ENCODE results near the gene HOXA13.

HOXA13 gene

DNA sequence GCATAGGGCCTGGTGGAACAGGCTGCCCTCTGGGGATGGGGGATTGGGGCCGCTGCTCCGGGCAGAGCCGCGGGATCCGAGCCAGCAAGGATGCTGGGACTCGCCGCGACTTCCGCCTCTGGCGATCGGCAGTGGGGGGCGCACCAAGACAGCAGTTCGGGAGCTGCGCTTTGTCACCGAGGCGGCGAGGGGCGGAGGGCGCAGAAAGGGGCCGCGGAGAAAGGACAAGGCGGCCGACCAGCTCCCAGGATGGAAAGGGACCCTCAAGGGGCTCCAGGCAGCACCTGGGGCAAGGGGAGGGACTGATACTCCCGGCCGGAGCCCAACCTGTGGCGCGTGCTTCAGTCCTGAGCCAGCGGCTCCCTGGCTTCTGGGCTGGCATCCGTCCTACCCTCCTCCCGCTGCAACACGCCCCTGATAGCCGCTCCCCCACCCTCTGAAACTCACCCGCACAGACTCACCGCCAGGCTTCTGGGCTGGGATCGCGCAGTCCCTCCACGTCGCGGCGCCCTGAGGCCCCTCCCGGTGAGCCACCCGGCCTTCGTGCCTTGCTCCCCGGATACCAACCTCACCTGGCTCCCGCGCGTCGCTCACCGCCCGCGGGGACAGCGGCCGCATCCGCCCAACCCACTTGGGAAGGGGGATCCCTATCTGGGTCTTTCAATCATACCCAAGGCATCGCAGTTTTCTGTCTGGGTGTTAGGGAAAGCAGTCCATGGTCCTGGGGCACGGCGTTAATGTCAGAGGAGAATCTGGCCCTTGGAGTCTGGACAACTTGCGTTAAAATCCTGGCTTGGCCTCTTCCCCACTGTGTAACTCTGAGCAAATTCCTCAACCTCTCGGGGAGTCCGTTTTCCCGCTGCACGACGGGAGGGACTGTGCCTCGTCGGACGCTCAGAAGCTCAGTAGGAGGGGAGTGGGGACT is 35.8 kb upstream of the HOXA13 start:
- DNase-seq, result no peak

DNA sequence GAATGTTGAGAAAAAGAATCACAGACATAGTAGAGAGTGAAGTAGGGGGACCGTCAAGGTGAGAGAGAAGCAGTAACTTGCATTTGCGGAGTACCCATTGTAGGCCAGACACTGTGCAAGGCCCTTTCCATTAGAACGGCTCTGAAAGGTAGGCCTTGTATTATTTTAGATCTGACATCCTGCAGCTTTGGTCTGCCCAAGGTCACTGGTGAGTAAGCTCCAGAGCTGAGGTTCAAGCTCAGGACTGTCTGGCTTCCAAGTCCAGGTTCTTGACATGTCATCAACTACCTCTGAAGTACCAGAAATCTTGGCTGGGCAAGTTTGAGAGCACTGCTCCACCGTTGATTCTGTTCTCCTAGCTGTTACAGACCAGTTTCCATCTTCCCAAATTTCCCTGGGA is 29.6 kb upstream of the HOXA13 start:
- DNase-seq, result no peak

DNA sequence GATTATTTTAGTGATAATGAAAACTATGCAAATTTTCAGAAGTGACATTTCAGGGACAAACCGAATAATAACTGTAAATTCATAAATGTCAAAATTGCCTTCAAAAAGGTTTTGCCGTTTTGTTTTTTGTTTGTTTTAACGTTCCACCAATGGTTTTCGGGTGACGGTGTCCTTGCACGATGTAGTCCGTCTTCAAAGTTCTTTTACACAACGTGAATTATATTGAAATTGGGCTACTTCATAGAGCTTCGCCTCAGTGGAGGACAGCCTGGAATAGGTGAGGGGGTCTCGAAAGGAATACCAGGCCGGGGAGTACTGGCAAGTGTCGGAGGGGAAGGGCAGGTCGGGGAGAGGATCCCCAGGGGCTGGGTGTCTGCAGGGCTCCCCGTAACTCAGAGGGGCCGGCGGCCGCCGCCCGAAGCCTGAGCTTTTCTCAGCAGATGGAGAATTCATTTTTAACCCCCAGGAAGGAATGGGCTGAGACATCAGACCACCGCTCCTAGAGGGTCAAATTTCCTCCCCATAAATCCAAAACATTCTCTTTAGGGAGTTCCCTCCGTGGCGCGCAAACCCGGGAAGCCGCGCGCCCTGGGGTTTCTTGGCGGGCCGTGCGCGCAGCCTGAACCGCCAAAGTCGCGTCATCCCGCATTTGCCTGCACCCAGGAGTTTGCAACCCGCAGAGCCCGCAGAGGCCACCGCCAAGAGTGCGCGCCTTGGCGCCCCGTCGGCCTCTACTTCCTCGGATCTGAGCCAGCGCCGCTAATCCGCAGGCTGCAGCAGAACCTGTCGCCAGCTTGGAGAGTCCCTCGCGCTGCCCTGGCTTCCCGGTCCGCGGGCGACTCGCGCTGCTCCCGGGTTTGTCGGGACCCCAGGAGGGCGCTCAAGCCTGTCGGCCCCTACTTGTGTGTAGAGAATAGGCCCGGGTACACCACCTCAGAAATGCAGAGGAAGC is 25.4 kb upstream of the HOXA13 start:
- no peak for DNase-seq

DNA sequence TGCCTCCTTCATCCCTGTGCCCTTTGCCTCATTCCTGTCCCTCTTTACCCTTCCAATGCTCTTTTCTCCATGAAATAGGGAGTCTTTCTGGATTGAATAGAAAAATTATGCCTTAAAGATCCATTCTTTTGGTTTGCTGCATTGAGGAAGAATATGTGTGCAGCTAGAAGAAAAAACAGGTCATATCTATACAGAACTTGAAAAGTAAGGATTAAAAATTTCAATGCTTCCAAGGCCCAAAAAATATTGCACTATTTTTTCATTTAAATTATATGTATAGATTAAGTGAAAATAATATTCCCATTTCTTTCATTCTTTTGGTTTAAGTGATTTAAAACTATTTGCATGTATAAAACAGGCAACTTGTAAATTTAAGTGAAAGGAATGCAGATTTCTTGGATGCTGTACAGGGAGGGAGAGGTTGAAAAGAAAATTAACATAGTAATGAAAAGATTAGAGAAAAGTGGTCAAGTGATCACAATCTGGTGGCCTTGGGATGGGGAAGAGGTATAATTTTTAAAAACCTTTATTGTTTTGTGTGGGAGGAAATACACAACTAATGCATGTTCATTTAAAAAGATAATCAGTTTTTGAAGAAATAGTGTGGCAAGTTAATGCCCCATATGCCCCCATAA is 24.2 kb upstream of the HOXA13 start:
- no peak for DNase-seq

DNA sequence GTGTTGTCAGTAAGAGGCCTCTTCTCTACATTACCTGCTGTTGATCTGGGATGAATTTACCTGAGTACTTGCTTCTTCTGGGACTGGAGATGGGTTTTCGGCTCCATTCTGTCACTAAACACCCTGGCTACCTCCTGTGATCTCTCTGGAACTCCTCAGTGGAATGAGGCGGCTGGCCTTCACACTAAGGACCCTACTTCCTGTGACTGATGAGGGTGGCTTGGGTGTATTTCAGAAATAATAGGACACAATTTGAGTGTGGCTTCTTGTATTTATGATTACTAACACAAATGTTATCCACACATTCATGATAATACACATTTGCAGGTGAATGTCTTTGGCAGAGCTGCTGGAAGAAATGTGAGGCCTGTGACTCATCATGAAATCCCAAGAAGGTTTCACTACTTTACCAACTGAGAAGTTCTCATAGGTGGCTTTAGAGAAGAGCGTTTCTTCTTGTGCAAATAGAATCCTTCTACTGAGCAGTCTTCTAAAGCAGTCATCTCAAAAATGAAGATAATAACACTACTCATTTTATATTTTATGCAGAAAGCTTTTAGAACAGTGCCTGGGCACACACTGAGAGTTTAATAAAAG is 21.4 kb upstream of the HOXA13 start:
- no peak for DNase-seq

DNA sequence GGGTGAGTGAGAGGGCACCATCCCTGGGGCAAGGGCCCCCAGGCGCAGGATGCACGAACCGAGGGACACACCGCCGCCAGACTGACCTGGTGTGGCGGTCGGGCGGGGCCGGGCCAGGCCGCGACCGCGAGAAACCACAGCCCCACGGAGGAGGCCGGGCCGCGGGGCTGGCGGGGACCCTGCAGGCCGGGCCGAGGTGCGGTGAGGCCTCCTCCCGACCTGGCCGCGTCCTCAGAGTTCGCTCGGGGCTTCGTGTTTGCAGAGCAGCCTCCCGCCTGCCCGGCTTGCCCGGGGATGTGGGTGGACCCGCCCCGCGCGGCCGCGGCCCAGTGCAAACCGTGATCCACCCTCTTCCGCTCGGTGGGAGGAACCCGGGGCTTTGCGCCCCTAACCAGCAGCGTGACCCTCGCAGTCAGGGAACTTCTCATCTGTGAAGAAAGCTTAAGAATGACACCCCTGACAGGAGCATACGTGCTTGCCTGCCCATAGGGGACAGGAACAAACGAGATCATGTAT is 20.6 kb upstream of the HOXA13 start:
- DNase-seq, result no peak

DNA sequence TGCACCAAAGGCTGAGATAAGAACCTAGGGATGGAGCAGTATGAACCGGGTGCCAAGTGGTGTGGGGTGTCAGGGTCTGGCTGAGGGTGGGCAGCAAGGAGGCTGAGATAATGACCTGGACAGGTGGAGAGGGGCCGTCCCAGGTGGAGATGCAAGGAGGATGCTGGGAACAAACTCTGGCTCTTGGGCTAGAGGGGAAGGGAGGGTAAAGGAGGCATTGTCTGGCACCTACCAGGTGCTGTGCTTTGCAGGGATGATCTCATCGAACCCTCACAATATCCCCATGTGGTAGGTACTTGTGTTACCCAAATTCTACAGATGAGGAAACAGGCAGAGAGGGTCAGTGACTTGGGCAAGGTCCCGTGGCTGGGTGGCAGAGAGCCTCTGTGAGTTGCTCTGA is 19.9 kb upstream of the HOXA13 start:
- no peak for DNase-seq

DNA sequence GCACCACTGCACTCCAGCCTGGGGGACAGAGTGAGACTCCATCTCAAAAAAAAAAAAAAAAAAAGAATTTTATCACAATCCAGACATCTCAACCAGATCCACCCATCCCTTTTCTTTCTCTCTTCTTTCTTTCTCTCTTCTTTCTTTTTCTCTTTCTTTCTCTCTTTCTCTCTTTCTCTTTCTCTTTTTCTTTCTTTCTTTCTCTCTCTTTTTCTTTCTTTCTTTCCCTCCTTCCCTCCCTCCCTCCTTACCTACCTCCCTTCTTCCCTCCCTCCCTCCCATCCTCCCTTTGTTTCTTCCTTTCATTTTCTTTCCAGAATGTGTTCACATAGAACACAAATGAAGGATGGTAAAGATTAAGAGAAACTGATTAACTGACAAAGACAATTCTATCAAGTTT is 18.1 kb upstream of the HOXA13 start:
- DNase-seq, result no peak

DNA sequence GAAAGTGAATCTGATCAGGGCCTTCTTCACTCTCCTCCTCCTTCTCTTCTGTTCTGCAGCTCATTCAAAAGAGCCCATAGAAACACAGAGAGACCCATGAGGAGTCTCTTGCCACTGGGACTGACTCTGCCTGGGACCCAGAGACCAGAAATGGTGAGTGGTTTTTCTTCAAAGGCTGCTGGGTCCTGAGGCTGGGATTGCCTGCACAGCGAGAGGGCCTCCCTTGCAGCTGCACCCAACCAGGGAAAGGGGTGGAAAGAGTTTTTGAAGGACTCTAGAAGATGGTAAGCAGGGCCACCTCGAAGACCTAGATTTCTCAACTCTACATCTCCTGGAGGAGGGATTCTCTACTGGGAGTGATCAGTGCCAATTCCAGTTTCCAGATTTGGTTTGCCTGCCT is 15.5 kb upstream of the HOXA13 start:
- no peak for DNase-seq

DNA sequence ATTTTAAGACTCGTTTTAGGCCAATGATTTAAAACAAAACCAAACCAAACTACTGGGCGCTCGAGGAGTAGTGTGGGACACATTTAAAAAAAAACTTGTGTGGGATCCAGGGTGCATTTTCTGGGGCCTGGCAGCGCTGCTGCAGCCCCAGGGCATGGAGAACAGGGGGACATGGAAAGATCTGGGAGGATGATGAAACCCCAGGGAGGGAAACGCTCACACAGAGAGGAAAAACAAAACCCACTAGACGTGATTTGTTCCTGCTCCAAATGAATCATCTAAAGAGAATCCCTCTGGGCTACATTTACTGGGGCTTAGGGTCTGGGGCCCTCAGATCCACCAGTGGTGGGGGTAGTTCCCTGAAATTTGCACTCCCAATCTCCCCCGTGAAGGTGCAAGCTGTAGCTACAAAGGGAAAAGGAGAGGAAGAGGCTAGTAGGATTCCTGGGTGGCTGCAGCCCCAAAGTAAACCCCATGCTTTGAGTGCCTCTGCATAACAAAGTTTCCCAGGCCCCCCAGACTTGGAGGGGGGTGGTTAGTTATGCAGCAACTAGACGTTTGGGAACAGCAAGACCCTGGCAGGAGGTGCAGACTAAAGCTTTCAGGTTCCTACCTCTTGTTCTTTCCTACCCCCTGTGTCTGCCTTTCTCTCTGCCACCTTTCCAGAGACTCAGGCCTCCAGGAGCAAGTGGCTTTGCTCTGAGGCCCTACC is 14.5 kb upstream of the HOXA13 start:
- no peak for DNase-seq

DNA sequence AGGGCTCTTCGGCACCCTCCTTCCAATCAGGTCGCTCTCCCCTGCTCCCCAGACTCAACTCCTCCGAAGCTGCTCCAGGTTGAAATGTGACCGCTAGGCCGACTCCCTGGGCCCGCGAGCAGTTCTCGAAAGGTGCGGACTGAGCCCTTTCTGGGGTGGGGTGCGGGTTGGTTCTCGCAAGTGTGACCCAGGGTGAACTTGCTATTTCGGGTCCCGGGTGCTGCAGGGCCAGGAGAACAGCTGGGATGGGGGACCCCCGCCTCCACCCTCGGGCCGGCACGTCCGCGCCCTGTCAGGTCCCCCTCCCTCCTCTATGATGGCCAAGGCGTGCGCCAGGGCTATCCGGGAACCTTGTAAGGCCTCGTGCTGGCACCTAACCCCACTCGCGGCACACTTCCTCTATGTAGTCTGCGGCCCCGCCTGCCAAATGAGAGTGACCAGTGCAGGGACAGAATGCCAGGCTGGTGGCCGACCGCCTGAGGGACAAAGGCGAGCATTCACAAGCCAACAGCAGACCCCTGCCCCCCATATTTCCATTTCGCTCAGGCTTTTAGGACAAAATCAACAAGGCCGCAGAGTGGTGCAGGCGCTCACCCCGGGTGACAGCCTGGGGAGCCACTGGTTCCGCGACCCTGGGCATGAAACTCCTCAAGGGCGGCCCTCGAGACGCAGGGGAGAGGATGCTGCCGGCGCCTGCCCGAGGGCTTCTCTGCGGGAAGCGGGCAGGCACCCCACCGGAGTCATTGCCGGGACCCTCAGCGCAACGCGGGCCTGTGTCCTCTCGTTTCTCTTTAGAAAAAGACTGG is 13.7 kb upstream of the HOXA13 start:
- no peak for DNase-seq

DNA sequence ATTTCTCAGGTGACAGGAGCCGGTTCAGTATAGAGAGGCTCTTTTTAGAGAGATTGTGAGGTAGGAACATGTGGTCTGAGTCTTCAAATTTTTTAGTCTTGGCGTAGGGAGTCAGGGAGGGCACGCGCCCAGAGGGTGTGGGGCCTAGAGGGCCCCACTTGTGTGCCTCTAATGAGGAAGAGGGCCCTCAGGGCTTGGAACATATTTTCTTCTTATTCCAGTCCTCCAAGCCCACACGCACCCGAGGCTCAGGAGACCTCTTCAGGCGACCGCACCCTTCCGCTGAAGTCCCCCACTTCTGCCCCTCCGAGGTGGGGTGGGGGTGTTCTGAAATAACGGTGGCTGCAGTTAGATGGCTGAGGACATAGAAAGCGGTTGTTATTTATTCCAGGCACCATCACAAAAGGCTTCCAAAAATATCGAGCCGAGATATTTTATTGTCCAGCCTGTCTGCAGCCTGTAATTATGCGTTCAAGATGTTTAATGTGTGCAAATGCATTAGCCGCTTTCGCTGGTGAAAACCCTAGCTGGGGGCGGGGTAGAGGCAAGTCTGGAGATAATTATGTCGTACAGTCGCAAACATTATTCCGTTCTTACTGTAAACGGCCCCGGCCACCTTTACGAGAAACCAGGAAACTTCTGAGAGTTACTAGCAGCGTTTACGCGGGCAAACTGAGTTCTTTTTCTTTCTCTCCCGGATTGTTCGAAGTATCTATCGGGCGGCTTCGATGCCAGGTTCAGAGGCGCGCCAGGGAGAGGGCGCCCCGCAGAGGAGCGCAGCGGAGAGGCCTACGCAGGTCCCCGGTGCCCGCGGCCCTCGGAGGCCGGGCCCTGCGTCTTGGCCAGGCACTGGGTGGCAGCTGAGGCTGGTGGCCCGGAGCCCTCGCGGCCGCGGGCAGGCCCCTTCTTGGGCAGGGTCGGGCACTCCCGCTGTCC is 12.9 kb upstream of the HOXA13 start:
- DNase-seq, result no peak

DNA sequence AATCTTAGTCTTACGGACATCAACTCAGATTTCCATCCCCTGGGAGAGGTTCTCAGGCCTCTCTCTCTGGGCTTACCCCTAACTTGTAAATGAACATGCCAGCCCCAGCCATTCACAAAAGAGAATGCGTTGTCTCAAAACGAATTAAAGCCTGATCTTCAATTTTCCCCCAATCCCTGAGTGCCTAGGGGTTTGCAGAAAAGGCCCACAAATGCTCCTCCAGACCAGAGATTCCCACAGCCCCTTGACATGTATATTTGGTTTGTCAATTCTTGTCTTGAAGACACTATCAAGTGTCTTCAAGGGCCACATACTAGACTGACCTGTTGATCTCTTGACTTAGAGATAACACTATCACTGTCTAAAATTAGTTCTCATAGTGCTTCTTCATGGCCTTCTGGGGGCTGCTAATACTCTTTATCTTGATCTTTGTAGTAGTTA is 11.9 kb upstream of the HOXA13 start:
- no peak for DNase-seq

DNA sequence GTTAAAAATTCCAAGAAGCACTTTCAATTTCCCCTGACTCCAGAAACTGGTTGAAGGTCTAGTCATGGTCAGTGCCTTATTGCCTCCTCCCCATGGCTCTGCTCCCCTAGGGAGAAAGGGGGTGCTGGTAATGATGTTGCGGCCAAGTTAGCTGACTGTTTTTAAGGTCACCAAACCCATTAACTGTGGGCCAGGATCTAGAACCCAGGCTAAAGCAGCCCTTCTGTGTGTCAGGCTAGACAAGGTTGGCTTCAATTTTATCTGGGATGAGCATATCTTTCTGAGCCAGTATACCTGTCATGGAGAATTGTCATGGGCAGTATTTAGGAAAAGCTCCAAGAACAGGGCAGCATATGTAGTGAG is 11.2 kb upstream of the HOXA13 start:
- no peak for DNase-seq

DNA sequence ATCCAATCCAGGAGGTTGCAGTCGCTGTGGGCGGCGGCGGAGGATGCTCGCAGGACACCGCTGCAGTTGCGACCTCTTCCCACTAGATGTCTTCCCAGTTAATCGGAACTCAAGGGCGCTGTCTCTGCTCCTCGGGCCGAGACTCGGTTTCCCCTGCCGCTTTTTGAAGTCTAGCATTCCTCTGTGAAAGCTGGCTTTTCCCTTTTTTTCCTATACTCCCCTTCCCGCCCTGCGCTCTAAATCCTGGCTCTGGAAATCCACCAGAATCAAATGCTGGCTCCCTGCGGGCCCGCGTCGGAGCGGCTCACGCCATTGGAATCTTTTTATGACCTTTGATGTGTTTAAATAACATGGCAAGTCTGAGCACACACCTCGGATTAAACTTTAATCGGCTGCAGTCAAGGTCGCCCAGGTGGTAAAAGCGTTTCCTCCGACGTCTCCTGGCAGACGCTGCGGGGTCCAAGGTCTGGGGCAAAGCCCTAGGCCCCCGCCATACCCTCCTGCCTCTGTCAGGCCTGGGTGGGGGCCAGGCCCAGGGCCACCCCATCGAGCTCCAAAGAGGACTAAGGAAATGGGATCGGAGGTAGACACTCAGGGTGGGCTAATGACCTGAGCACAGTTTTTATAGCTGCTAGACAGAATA is 10.7 kb upstream of the HOXA13 start:
- peak; percentile 13 for DNase-seq

DNA sequence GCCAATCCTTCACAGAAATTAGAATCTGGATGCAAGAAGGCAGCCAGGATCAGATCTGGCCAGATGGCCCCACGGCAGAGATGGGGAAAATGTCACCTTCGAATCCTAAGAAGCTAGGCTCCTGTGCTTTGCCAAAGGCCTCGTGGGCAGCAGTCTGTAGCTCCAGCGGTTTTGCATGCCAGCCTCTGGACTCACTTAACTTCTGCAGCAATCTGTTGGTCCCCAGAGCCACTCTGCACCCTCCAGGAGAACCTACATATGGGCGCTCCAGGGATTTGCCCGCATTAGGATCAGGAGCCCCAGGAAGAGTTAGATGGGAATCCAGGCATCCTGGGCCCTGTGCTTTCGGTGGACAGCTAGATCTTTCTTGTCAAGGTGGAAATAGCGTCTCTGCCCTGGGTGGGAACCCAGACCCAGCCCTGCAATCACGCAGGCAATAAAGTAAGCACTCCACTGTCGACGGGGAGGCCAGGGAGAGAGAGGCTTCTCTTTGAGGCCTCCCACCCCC is 10.1 kb upstream of the HOXA13 start:
- no peak for DNase-seq

DNA sequence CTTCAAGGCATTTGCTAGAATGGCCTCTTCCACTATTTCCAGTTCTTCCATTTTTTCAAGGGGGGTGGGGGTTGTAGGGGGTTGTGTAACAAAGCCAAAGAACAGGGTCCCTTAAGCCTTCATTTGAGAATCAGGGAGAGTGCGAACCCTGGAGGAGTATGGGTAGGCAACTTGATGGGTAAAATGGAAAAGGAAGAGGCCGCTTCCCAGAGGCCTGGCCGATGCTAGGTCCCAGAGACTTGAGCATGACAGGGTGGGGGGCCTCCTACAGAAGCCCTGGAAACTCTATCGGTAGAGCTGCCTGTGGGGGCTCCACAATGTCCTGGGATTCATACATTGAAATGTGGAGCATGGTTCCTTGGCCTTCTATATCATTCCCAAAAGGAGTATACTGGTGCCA is 9.1 kb upstream of the HOXA13 start:
- DNase-seq, result no peak

DNA sequence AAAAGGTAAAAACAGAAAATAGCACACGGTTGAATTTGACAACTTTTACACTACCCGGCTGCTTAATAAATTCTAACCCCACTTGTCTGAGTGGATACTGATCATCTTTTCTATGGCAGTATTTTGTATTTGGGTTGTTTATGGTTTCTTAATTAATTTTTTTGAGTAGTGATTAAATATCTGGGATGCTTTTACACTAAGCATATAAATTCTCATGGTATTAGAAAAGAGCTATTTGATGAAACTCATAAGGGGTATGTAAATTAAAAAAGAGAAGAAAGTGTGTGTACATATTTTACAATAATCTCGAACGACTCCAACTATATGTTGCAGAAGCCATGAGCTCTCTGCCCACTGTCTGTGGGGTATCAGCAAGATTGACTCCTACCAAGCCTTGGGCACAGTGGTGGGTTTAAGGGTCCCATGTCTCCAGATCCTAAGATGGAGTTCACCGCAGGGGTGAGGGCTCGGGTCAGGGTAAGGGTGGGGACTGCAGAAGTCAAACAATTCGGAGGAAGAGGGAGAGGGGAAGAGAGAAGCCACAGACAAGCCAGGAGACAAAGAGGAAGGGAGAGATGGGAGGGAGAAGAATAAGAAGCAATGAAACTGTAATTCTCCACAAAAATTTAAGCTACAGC is 7.6 kb upstream of the HOXA13 start:
- no peak for DNase-seq
